ENCODE results near the gene ANKRD23.
"Not testable (repeated sequence)": the region's sequence is repeated elsewhere in the genome, so short reads cannot be mapped to it uniquely, and the experiment has no call there.

DNA sequence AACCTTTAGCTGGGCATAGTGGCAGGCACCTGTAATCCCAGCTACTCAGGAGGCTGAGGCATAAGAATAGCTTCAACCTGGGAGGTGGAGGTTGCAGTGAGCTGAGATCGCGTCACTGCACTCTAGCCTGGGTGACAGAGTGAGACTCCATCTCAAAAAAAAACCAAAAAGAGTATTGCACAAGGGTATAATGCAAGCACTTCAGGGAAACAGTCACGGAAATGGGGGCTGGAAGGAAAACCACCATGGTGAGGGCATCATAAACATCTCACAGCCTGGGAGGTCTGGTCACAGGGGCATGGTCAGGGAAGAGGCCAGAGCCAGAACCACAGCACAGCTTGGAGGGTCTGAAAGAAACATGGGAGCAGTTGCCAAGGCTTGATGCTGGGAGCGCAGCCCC is 19.2 kb upstream of the ANKRD23 start:
- TF ChIP-seq, protein P1, sequence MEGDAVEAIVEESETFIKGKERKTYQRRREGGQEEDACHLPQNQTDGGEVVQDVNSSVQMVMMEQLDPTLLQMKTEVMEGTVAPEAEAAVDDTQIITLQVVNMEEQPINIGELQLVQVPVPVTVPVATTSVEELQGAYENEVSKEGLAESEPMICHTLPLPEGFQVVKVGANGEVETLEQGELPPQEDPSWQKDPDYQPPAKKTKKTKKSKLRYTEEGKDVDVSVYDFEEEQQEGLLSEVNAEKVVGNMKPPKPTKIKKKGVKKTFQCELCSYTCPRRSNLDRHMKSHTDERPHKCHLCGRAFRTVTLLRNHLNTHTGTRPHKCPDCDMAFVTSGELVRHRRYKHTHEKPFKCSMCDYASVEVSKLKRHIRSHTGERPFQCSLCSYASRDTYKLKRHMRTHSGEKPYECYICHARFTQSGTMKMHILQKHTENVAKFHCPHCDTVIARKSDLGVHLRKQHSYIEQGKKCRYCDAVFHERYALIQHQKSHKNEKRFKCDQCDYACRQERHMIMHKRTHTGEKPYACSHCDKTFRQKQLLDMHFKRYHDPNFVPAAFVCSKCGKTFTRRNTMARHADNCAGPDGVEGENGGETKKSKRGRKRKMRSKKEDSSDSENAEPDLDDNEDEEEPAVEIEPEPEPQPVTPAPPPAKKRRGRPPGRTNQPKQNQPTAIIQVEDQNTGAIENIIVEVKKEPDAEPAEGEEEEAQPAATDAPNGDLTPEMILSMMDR (IDR thresholded peaks at IDR 0.05; ENCODE audit: low read depth, low read length): not testable (repeated sequence)
- TF ChIP-seq MYC (IDR thresholded peaks at IDR 0.05; ENCODE audit: low read depth, low read length); POLR2A (IDR thresholded peaks at IDR 0.05; ENCODE audit: extremely low read depth, insufficient read length): not testable (repeated sequence)
- TF ChIP-seq, protein P2, sequence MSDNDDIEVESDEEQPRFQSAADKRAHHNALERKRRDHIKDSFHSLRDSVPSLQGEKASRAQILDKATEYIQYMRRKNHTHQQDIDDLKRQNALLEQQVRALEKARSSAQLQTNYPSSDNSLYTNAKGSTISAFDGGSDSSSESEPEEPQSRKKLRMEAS (IDR thresholded peaks at IDR 0.05; ENCODE audit: low read depth, low read length): not testable (repeated sequence)
